WTC11 (cell line): ENCODE measurements around the gene PISD.

Experiments used
- CTCF ChIP-seq: fragments of 200-600 bp; IDR thresholded peaks from 2 replicates; pipeline ENCODE4 v1.8.0; 2022; ENCODE audit warnings: antibody characterized with exemption
- ETV6 ChIP-seq: sonication (generic); formaldehyde crosslinking; IDR thresholded peaks from 2 replicates; pipeline ENCODE4 v1.8.1; 2022; ENCODE audit warnings: mild to moderate bottlenecking, missing genetic modification reagents
- NFYB ChIP-seq: sonication (generic); formaldehyde crosslinking; conservative IDR thresholded peaks from 2 replicates; pipeline ENCODE4 v1.8.0; 2022; ENCODE audit warnings: low read depth, missing genetic modification reagents
- USF1 ChIP-seq: sonication (generic); formaldehyde crosslinking; IDR thresholded peaks from 2 replicates; pipeline ENCODE4 v1.8.0; 2022; ENCODE audit warnings: mild to moderate bottlenecking, missing genetic modification reagents
- ZNF138 ChIP-seq: sonication (generic); formaldehyde crosslinking; conservative IDR thresholded peaks from 2 replicates; pipeline ENCODE4 v1.8.1; 2022; ENCODE audit warnings: mild to moderate bottlenecking, moderate library complexity, missing genetic modification reagents

GRCh38 chr22:31631436-31631835 is 30.6 kb downstream of the PISD start:
- TF ChIP-seq ETV6 (CRISPR knock-in tag) (no peak), USF1 (no peak), NFYB (CRISPR knock-in tag) (no peak), ZNF138 (CRISPR knock-in tag) (no peak), CTCF (no peak)
